GM19372 (cell line): Measurements from ENCODE around the gene PROC.

Experiments used
- ATAC-seq: cut with Tn5 transposase; IDR thresholded peaks from one replicate; pipeline ENCODE4 v1.9.1; 2021; ENCODE audit warnings: mild to moderate bottlenecking, low read depth, moderate library complexity; ENCODE audit not compliant: unreplicated experiment

Gene PROC

GRCh38 chr2:127453392-127454171 is 35.4 kb downstream of the PROC start:
- ATAC-seq = no peak

- ATAC-seq = no peak
These were observed 36.7 kb downstream of the PROC start for GRCh38 chr2:127454595-127455565.

GRCh38 chr2:127455566-127456493 is 37.6 kb downstream of the PROC start:
- ATAC-seq = no peak

- no peak for ATAC-seq
These were observed 38.7 kb downstream of the PROC start for GRCh38 chr2:127456960-127457359.

GRCh38 chr2:127462461-127462860 is 44.2 kb downstream of the PROC start:
- ATAC-seq = no peak

- no peak for ATAC-seq
These were observed 45.1 kb downstream of the PROC start for GRCh38 chr2:127463155-127463991.

GRCh38 chr2:127464470-127465257 is 46.4 kb downstream of the PROC start:
- ATAC-seq = no peak

- no peak for ATAC-seq
These were observed 47.0 kb downstream of the PROC start for GRCh38 chr2:127465258-127465657.

- ATAC-seq = no peak
These were observed 50.8 kb downstream of the PROC start for GRCh38 chr2:127469051-127469450.

- ATAC-seq = no peak
These were observed 51.7 kb downstream of the PROC start for GRCh38 chr2:127469974-127470373.

- no peak for ATAC-seq
These were observed 53.2 kb downstream of the PROC start for GRCh38 chr2:127471286-127471988.

GRCh38 chr2:127472268-127472667 is 54.0 kb downstream of the PROC start:
- no peak for ATAC-seq

GRCh38 chr2:127475788-127476187 is 57.6 kb downstream of the PROC start:
- ATAC-seq = no peak
